HG02642 (cell line): ENCODE results near the gene SCAP.
"Not testable (repeated sequence)": the region's sequence is repeated elsewhere in the genome, so short reads cannot be mapped to it uniquely, and the experiment has no call there.

Experiments used
- ATAC-seq: cut with Tn5 transposase; IDR thresholded peaks from one replicate; pipeline ENCODE4 v1.9.1; 2021; ENCODE audit warnings: mild to moderate bottlenecking; ENCODE audit not compliant: unreplicated experiment, poor library complexity

Gene SCAP

DNA sequence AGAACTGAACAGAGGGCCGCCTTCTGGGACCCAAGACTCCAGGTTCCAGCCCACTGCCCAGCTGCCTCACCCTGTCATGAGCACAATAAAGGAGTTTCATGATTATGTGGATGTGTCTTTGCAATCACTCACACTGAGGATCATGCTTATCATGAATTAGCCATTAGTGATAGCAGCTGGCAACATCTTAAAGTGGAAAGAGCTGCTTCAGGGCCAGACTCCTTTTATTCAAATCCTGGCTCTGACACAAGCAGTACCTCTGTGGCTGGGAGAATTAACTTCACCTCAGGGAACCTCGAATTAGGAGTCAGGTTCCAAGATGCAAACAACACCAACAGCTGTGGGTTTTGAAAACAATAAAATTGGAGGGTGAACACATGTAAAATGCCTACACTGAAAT, 6.6 kb upstream of the SCAP start:
- no peak for ATAC-seq

DNA sequence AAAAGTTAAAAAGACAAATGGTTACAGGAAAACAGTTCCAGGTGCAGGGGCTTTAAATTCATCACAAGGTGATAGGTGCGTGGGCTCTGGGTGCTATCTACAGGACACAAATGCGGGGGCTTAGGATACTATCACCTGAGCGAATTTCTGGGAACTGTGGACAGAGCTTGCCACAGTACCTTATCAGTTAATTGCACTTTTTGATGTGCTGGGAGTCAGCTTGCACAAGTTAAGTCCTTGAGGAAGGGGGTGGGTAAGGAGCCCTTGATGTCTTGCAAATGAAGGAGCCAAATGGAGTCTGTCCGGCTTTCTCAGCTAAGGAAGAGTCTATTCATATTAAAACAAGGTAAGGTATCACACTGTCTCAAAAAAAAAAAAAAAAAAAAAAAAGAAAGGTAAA, 6.0 kb upstream of the SCAP start:
- not testable (repeated sequence) for ATAC-seq

DNA sequence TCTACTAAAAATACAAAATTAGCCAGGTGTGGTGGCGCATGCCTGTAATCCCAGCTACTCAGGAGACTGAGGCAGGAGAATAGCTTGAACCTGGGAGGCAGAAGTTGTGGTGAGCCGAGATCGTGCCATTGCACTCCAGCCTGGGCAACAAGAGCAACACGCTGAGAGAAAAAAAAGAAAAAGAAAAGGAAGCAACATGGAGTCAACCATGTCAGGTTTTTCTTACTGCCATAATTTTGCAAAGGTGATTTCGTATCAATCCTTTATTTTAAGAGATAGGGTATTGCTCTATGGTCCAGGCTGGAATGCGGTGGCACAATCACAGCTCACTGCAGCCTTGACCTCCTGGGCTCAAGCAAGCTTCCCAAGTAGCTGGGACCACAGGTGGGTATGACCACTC, 4.5 kb upstream of the SCAP start:
- not testable (repeated sequence) for ATAC-seq

- ATAC-seq: no peak
Measured at GRCh38 chr3:47479826-47480160, 4.1 kb upstream of the SCAP start.

GRCh38 chr3:47478022-47478421, 2.3 kb upstream of the SCAP start:
- no peak for ATAC-seq

DNA sequence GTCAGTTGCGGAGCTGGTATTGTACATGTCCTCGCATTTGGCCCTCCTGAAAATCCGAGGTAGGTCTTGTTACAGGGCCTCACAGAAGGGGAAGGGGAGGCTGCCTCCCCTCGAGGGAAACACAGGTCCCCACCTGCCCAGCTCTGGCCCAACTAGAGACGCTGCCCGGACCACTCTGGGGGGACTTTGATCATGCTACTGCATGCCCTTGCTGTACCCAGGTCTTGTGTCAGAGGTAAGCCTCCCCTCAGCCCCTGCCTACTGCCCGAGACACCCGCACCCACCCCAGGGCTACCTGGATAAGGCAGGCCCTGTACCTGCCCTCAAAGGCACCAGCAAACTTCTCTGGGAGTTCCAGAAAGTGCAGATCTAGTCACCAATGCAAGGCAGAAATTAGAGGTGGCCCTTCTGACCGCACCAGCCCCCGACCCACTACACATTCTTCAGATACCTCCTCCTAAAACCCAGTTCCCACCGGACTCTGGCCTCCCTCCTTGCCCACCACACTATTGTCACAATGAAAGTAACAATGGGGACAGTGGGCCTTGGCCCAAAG, 981 bp upstream of the SCAP start:
- no peak for ATAC-seq

GRCh38 chr3:47476330-47476626, 537 bp upstream of the SCAP start:
- ATAC-seq: no peak

DNA sequence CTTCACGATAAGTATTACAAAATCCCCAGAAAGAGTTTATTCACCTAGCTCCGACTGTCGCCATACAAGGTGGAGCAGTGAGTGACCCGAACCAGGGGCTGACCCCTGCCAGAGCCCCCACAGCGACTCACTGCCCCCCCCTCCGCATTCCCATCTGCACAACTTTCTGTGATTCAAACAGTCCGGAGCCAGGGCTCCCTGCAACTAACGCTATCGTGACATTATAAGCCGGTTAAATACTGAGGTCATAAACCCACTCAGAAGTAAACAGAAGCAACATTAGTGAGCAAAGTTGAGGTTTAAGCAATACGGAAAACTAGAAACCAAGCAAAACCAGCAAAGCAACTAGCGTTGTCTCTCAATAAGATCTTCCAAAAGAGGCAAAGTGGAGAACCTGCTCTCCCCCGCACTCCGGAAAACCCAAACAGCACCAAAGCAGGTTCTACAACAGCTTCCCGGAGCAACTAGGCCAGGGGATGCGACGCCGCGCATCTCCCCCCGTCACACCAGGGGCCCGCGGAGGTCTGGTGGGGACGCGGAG, 642 bp downstream of the SCAP start:
- no peak for ATAC-seq

GRCh38 chr3:47473391-47473790, 2.4 kb downstream of the SCAP start:
- no peak for ATAC-seq

- ATAC-seq: no peak
Measured at GRCh38 chr3:47469616-47470015, 6.1 kb downstream of the SCAP start.

DNA sequence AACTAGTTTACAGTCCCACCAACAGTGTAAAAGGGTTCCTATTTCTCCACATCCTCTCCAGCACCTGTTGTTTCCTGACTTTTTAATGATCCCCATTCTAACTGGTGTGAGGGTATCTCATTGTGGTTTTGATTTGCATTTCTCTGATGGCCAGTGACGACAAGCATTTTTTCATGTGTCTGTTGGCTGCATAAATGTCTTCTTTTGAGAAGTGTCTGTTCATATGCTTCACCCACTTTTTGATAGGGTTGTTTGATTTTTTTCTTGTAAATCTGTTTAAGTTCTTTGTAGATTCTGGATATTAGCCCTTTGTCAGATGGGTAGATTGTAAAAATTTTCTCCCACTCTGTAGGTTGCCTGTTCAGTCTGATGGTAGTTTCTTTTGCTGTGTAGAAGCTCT, 7.4 kb downstream of the SCAP start:
- not testable (repeated sequence) for ATAC-seq

DNA sequence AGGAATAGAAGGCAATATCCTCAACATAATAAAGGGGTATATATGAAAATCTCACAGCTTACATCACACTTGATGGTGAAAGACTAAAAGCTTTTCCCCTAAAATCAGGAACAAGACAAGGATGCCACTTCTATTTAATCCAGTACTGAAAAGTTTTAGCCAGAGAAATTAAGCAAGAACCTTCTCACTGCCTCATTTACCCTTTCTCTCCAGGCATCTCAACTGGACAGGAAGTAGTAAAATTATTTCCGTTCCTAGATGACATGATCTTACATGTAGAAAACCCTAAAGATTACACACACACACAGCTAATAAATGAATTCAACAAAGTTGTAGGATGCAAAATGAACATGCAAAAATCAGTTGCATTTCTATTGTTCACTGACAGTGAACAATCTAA, 11.2 kb downstream of the SCAP start:
- no peak for ATAC-seq

DNA sequence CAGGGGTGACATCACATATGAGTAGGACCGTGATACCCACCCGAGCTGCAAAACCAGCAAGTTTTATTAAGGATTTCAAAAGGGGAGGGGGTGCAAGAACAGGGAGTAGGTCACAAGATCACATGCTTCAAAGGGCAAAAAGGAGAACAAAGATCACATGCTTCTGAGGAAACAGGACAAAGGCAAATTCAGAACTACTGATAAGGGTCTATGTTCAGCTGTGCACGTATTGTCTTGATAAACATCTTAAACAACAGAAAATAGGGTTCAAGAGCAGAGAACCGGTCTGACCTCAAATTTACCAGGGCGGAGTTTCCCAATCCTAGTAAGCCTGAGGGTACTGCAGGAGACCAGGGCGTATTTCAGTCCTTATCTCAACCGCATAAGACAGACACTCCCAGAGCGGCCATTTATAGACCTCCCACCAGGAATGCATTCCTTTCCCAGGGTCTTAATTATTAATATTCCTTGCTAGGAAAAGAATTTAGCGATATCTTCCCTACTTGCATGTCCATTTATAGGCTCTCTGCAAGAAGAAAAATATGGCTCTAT, 16.1 kb downstream of the SCAP start:
- not testable (repeated sequence) for ATAC-seq

DNA sequence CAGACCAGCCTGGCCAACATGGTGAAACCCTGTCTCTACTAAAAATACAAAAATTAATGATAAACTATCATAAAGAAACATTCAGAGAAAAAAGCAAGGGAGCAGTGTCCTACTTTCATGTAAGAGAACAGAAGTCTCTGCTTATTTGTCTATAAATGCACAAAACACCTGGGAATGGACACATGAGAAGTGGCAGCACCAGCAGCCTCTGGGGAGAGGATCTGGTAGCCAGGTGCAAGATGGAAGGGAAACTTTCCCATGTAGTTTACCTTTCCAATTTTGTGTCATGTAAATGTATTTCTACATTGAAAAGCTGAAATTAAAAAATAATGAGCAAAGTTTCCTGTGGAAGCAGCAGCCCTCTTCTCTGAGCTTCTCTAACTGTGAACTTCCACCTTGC, 18.8 kb downstream of the SCAP start:
- no peak for ATAC-seq

- ATAC-seq: no peak
Measured at GRCh38 chr3:47455806-47456452, 19.8 kb downstream of the SCAP start.

DNA sequence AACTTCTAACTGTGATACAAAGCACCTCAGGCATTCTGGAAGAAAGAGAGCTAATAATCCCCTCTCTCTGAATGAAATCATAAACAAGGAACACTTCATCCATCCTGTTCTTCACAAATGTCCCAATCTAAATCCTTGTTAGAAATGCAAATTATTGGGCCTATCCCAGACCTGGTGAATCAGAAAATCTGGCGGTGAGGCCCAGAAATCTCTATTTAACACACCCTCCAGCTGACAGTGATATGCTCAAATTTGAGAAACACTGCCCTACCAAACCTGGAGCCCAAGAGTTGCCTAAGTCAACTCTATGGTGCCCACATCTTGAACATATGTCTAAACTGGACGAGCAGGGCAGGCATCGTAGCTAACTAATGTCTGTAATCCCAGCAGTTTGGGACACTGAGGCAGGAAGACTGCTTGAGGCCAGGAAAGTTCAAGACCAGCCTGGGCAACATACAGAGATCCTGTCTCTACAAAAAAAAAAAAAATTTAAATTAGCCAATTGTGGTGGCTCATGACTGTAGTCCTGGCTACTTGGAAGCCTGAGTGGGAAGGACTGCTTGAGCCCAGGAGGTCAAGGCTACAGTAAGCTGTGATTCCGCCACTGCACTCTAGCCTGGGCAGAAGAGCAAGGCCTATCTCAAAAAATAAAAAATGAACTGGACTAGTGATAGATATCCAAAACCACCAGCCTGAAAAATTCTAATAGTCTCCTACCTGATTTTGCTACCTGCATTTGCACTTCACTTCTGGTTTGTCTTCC, 23.1 kb downstream of the SCAP start:
- no peak for ATAC-seq

DNA sequence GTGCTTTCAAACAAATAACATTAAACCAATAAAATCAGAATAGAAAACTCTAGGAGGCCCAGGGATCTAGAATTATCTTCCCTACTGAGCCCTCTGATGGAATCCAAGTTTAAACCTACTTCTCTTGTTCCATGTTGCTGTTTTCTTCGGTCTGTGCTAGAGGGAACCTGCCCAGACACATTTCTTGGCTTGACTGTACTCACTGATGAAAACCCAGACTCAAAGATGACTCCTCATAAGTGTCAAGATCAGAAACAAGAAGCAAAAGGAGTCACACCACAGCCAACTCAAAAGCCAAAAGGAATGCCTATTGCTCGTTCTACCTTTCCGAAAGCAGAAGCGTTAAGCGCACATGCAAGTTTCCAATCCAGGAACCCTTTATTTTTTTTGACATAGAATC, 31.6 kb downstream of the SCAP start:
- no peak for ATAC-seq

DNA sequence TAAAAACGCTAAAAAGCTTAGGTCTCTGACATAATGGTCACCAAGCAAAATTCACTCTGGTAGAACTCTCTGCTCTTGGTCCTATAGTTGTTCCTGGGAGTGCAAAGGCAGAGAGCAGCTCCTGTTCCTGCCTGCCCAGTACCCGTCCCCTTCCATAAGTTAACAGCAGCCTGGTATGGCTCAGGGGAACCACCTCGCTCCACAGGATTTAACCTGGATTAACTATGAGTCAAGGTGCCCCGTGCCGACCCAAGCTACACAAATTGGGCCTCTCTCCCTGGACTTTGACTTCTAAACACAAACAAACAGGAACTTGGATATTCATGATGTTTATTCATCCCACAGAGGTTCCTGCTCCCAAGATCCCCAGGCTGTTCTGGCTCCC, 32.1 kb downstream of the SCAP start:
- no peak for ATAC-seq

DNA sequence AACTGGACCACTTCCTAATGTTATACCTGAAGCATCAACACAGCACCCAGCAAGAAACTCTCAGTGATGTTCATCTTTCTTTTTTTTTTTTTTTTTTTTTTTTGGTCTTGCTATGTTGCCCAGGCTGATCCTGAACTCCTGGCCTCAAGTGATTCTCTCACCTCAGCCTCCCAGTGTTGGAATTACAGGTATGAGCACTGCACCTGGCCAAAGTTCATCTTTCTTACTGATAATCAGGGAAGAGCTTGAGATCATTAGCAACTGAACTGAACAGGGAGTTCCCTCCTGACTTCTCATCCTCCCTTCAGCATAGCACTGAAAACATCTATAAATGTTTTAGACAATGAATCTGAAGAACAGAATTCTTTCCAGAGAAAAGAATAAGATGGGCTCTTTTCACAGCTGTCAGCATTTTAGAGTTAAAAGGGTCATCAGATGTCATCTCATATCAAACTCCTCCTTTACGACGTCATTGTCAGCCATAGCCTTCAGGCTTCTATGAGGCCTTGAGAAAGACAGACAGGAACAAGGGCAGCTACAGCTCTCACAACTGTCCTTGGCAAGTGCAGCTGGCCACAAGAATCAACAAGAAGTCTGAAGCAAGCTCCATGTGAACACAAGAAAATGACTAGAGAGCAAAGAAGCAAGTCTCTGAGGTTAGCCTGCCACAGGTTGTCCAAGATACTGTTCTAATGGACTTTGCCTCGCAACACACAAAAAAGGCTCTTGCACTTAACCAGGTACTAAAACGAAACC, 33.8 kb downstream of the SCAP start:
- no peak for ATAC-seq

DNA sequence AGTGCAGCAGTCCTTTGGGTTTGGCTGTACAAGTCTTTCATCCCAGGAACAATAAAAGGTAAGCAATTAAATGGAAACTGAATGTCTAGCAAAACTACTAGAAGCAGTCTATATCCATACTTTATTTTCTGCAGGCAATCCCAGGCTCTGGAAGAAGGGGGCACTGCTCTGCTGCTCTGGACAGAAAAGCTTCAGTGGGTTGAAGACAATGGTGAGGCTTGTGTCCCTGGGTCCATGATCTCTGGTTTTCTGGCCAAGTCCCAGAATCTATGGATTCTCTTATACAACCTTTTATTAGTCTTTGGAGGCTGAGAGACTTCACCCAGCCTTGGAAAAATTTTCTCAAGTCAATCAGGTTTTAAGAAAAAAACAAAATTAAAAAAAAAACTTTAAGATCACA, 35.6 kb downstream of the SCAP start:
- ATAC-seq: no peak

DNA sequence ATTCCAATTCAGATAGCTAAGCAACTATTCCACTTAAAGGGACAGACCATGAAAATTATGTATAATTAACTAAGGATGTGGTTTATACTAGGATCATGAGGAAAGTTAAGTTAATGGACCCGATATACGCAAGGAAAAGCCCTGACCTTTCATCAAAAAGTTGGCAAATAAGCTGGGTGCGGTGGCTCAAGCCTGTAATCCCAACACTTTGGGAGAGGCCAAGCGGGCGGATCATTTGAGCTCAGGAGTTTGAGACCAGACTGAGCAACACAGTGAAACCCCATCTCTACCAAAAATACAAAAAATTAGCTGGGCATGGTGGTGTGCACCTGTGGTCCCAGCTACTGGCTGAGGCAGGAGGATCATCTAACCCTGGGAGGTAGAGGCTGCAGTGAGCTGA, 39.6 kb downstream of the SCAP start:
- ATAC-seq: no peak
